VCaP (cell line): ENCODE results near the gene SMAD2.

Experiments
- H3K27ac ChIP-seq: fragments of 450-650 bp; 2 replicates; pipeline ENCODE4 v1.5.1; 2017
- CTCF ChIP-seq: fragments of 450-650 bp; conservative IDR thresholded peaks from 2 replicates; pipeline ENCODE4 v1.5.1; 2017; ENCODE audit warnings: mild to moderate bottlenecking, moderate library complexity

SMAD2 gene

GRCh38 chr18:47791461-47791985, 138.9 kb downstream of the SMAD2 start:
- no peak overlapping the region for H3K27ac ChIP-seq
- TF ChIP-seq CTCF: no peak

- no peak overlapping the region for H3K27ac ChIP-seq
- no peak for TF ChIP-seq CTCF
Observed at GRCh38 chr18:47790036-47790435, 140.4 kb downstream of the SMAD2 start.

- no peak for TF ChIP-seq CTCF
- no peak overlapping the region for H3K27ac ChIP-seq
Observed at GRCh38 chr18:47788621-47789020, 141.8 kb downstream of the SMAD2 start.

- TF ChIP-seq CTCF: no peak
- no peak overlapping the region for H3K27ac ChIP-seq
Observed at GRCh38 chr18:47781561-47781960, 148.9 kb downstream of the SMAD2 start.

DNA sequence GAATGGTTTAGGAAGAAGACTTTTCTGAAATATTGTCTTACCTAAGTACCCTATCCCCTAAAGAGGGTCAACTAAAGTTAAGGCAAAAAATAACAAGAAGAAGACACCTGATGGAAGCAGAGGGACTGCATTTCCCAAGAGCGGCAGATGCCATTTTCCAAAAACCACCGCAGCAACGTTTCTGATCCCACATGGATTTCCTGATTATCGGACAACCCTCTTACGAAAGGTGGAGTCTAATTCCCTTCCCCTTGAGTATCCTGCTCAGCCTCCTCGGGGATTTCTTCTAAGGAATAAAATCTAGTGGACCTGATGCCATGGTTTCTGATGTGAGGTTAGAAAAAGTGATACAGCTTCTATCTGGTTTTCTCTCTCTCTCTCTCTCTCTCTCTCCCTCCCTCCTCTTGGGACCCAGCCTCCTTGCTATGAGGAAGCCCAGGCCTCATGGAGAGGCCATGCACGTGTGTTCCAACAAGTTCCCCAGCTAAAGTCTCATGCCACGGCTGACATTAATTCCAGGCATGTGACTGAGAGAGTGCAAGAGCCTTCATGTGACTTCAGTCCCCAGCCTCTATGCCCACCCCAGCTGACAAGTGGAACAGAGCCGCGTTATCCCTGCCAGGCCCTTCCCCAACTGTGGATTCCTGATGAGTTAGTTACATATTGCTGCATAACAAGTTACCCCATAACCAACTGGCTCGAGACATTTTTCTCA, 150.3 kb downstream of the SMAD2 start:
- no peak for TF ChIP-seq CTCF
- no peak overlapping the region for H3K27ac ChIP-seq

- TF ChIP-seq CTCF: no peak
- H3K27ac ChIP-seq: no peak overlapping the region
Observed at GRCh38 chr18:47779381-47779780, 151.1 kb downstream of the SMAD2 start.

GRCh38 chr18:47777626-47778025, 152.8 kb downstream of the SMAD2 start:
- no peak for TF ChIP-seq CTCF
- no peak overlapping the region for H3K27ac ChIP-seq
